Neural cell (in vitro differentiated cells): ENCODE data around the gene DEFB131A. TPM values are rescaled to one million over a fixed set of nuclear protein-coding genes. Genes with fewer than 3 reads are reported as not detected.
"Not testable (repeated sequence)": the region's sequence is repeated elsewhere in the genome, so short reads cannot be mapped to it uniquely, and the experiment has no call there.

Experiments used
- H2AFZ ChIP-seq: fragments of 200-600, 300-800 bp; sonication (generic), shearing (Covaris generic); 2 replicates; pipeline ENCODE4 v1.6.0; 2014; ENCODE audit warnings: low read depth, mild to moderate bottlenecking, antibody characterized with exemption, low read length, moderate library complexity
- H3F3A ChIP-seq: fragments of 200-600 bp; shearing (Covaris generic); 2 replicates; pipeline ENCODE4 v1.6.1; 2016; ENCODE audit warnings: mild to moderate bottlenecking, moderate library complexity, mixed read lengths, antibody characterized with exemption, low read length; ENCODE audit not compliant: insufficient read depth, poor library complexity, severe bottlenecking
- H3K27ac ChIP-seq: fragments of 200-600, 300-800 bp; sonication (generic), shearing (Covaris generic); 2 replicates; pipeline ENCODE4 v1.5.1; 2014; ENCODE audit warnings: mild to moderate bottlenecking, low read length, moderate library complexity
- H3K27me3 ChIP-seq: fragments of 300-800, 200-600 bp; sonication (generic), shearing (Covaris generic); 2 replicates; pipeline ENCODE4 v1.6.0; 2014; ENCODE audit warnings: mild to moderate bottlenecking, low read depth, low read length, moderate library complexity; ENCODE audit not compliant: insufficient read depth
- H3K36me3 ChIP-seq: fragments of 300-800, 200-600 bp; sonication (generic), shearing (Covaris generic); 2 replicates; pipeline ENCODE4 v1.5.1; 2014; ENCODE audit warnings: mild to moderate bottlenecking, antibody characterized with exemption, low read length, moderate library complexity; ENCODE audit not compliant: insufficient read depth
- H3K4me2 ChIP-seq: fragments of 300-800, 200-600 bp; sonication (generic), shearing (Covaris generic); 2 replicates; pipeline ENCODE4 v1.6.0; 2014; ENCODE audit warnings: mild to moderate bottlenecking, low read length
- H3K4me3 ChIP-seq: fragments of 300-800, 200-600 bp; sonication (generic), shearing (Covaris generic); 2 replicates; pipeline ENCODE4 v1.5.1; 2014; ENCODE audit warnings: mild to moderate bottlenecking, low read length, moderate library complexity
- H3K79me2 ChIP-seq: fragments of 200-600 bp; shearing (Covaris generic); replicated peaks from 2 replicates; pipeline ENCODE4 v1.6.0; 2014; ENCODE audit warnings: mild to moderate bottlenecking, low read length, moderate library complexity; ENCODE audit not compliant: insufficient read depth
- H3K9ac ChIP-seq: fragments of 300-800, 200-600 bp; sonication (generic), shearing (Covaris generic); 2 replicates; pipeline ENCODE4 v1.6.1; 2016; ENCODE audit warnings: mild to moderate bottlenecking, low read length, mixed read lengths
- H3K9me2 ChIP-seq: fragments of 200-600 bp; shearing (Covaris generic); 2 replicates; pipeline ENCODE4 v1.6.1; 2016; ENCODE audit warnings: mild to moderate bottlenecking, low read length, mixed read lengths; ENCODE audit not compliant: insufficient read depth
- H3K9me3 ChIP-seq: fragments of 200-600, 300-800 bp; sonication (generic), shearing (Covaris generic); 2 replicates; pipeline ENCODE4 v1.6.1; 2016; ENCODE audit warnings: mild to moderate bottlenecking, mixed run types, low read length, moderate library complexity, mixed read lengths
- H4K20me1 ChIP-seq: fragments of 200-600 bp; shearing (Covaris generic); 2 replicates; pipeline ENCODE4 v1.6.1; 2016; ENCODE audit warnings: mild to moderate bottlenecking, mixed run types; ENCODE audit not compliant: insufficient read depth
- polyA plus RNA-seq: library from polyadenylated mRNA; depleted of rRNA; stranded (reverse); fragments of >200 nt; gene quantifications from 2 replicates; pipeline ENCODE4 v1.2.3, GENCODE V29; 2014

DEFB131A gene
- polyA plus RNA-seq, 1 donor from 2014 or later = not detected

DNA sequence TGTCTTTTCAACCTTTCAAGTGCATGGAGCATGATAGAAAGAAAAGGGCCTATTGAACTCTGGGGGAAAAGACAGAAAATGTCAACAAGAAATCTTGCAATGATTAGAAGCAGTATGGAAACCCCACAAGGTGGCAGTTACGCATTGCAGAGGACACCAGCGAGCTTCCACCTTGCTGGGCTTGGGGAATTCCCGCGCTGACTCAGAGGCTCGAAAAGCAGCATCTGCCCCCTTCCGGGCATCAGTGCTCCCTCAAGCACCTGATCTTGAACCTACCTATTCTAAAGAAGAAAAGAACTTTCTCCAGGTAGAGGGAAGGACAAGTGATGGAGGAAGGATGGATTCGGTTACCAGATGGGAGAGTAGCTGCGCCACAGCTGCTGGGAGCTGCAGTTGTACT is 35.3 kb downstream of the DEFB131A start:
- not testable (repeated sequence) for H3K27ac ChIP-seq, H3K9me3 ChIP-seq, H3K9ac ChIP-seq, H3F3A ChIP-seq, H3K79me2 ChIP-seq, H3K27me3 ChIP-seq, H4K20me1 ChIP-seq, H2AFZ ChIP-seq, H3K36me3 ChIP-seq, H3K9me2 ChIP-seq, H3K4me2 ChIP-seq, H3K4me3 ChIP-seq

DNA sequence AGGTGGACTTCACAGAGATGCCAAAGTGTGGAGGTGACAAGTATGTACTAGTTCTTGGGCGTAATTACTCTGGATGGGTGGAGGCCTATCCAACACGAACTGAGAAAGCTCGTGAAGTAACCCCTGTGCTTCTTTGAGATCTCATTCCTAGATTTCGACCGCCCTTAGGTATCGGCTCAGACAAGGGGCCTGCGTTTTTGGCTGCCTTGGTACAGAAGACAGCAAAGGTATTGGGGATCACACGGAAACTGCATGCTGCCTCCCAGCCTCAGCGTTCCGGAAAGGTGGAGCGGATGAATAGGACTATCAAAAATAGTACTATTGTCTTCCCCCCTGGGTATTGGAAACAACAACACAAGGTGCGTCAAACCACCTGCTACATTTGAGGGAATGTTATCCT is 35.9 kb downstream of the DEFB131A start:
- H3K4me3 ChIP-seq, H3K27ac ChIP-seq, H3K36me3 ChIP-seq, H2AFZ ChIP-seq, H4K20me1 ChIP-seq, H3K9me2 ChIP-seq, H3F3A ChIP-seq, H3K9ac ChIP-seq, H3K9me3 ChIP-seq, H3K4me2 ChIP-seq, H3K27me3 ChIP-seq, H3K79me2 ChIP-seq: not testable (repeated sequence)

DNA sequence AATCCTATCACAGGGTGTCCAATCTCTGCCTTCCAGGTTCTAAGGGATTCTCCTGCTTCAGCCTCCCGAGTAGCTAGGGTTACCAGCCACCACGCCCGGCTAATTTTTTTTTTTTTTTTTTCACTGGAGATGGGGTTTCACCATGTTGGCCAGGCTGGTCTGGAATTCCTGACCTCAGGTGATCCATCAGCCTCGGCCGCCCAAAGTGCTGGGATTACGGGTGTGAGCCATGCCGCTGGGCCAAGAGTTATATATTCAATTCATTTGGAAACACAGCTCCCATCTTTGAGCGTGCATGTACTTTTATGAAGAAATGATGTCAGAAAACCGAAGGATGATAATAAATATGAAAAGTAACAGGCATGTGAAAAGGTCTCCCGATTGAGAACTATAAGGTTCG is 38.7 kb downstream of the DEFB131A start:
- not testable (repeated sequence) for H3F3A ChIP-seq, H4K20me1 ChIP-seq, H3K4me3 ChIP-seq

DNA sequence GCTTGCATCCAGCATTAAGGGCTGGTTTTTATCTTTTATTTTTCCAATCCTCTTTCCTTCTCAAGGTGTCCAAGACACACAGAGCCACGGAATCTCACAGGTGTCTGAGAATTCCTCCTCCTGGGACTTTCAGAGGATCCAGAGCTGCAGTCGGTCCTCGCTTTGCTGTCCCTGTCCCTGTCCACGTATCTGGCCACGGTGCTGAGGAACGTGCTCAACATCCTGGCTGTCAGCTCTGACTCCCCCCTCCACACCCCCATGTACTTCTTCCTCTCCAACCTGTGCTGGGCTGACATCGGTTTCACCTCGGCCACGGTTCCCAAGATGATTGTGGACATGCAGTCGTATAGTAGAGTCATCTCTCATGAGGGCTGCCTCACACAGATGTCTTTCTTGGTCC is 39.5 kb downstream of the DEFB131A start:
- not testable (repeated sequence) for H3F3A ChIP-seq, H3K36me3 ChIP-seq, H3K27me3 ChIP-seq, H3K4me2 ChIP-seq, H4K20me1 ChIP-seq, H3K9me2 ChIP-seq, H3K79me2 ChIP-seq, H3K9me3 ChIP-seq, H3K27ac ChIP-seq, H3K9ac ChIP-seq, H3K4me3 ChIP-seq, H2AFZ ChIP-seq

More for the DNA sequence above, 38.7 kb downstream of the DEFB131A start:
- not testable (repeated sequence) for H3K27me3 ChIP-seq, H3K9me3 ChIP-seq, H3K9ac ChIP-seq, H2AFZ ChIP-seq, H3K9me2 ChIP-seq, H3K36me3 ChIP-seq, H3K4me2 ChIP-seq, H3K27ac ChIP-seq, H3K79me2 ChIP-seq

DNA sequence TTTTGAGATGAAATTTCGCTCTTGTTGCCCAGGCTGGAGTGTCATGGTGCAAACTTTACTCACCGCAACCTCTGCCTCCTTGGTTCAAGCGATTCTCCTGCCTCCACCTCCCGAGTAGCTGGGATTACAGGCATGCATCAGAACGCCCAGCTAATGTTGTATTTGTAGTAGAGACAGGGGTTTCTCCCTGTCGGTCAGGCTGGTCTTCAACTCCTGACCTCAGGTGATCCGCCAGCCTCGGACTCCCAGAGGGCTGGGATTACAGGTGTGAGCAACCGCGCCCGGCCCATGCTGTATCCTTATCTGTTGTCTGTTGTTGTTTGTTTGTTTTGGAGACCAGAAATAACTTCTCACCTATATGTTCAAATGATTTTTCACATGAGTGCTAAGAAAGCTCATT is 42.7 kb downstream of the DEFB131A start:
- H3K27ac ChIP-seq, H3K9ac ChIP-seq, H3K79me2 ChIP-seq, H3K27me3 ChIP-seq, H3K4me2 ChIP-seq, H3K4me3 ChIP-seq, H3K9me3 ChIP-seq, H3F3A ChIP-seq, H2AFZ ChIP-seq, H4K20me1 ChIP-seq, H3K9me2 ChIP-seq, H3K36me3 ChIP-seq: not testable (repeated sequence)

DNA sequence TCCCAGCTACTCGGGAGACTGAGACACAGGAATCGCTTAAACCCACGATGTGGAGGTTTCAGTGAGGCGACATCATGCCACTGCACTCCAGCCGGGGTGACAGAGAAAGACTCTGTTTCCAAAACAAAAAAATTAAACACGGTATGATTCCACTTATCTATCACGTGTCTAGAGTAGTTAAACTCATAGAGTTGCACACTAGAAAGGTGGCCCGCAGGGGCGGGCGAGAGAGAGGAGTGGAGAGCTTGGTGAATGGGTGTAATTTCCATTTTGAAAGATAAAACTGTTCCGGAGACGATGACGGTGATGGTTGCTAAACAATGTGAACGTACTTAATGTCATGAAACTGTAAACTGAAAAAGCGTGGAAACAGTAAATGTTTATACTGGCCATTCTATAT is 44.6 kb downstream of the DEFB131A start:
- H3K9me2 ChIP-seq, H3K4me3 ChIP-seq, H3K9ac ChIP-seq, H3F3A ChIP-seq, H3K9me3 ChIP-seq, H4K20me1 ChIP-seq, H2AFZ ChIP-seq, H3K27me3 ChIP-seq, H3K36me3 ChIP-seq, H3K4me2 ChIP-seq, H3K27ac ChIP-seq, H3K79me2 ChIP-seq: not testable (repeated sequence)

DNA sequence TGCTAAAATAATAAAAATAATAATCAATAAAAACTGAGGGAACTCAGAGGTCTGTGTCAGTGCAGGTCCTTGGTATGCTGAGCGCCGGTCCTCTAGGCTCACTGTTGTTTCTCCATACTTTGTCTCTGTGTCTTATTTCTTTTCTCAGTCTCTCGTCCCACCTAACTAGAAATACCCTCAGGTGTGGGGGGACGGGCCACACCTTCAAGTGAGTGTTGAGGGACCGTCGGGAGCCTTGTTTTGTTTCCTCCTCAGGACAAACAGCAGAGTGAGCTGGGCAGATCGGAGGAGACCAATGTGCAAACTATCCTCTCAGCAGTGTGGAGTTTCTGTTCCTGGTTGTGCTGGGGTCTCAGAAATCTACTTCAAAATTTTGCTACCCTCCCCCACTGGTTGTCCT is 46.3 kb downstream of the DEFB131A start:
- not testable (repeated sequence) for H2AFZ ChIP-seq, H3K4me2 ChIP-seq, H3K27ac ChIP-seq, H3K9ac ChIP-seq, H3K36me3 ChIP-seq, H3F3A ChIP-seq, H4K20me1 ChIP-seq, H3K79me2 ChIP-seq, H3K9me2 ChIP-seq, H3K4me3 ChIP-seq, H3K9me3 ChIP-seq, H3K27me3 ChIP-seq

DNA sequence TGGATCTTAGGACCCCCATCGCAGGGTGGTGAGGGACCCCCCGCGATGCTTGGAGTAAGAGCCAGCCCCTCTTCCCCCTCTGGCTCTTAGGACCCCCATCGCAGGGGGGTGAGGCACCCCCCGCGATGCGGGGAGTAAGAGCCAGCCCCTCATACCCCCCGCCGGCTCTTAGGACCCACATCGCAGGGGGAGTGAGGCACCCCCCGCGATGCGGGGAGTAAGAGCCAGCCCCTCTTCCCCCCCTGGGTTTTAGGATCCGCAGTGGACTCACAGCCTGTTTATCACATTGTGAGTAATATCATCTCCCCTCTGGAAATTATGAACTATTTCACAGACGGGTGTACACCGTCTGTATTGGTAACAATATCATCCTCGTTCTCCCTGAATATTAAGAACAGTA is 46.8 kb downstream of the DEFB131A start:
- not testable (repeated sequence) for H3K79me2 ChIP-seq, H3K9ac ChIP-seq, H3K9me2 ChIP-seq, H4K20me1 ChIP-seq, H3F3A ChIP-seq, H3K9me3 ChIP-seq, H3K27me3 ChIP-seq, H3K4me3 ChIP-seq, H3K27ac ChIP-seq, H3K4me2 ChIP-seq, H3K36me3 ChIP-seq, H2AFZ ChIP-seq
